Vagina (tissue), 2 donors: ENCODE results near the gene NR1I2. TPM values are rescaled to one million over a fixed set of nuclear protein-coding genes. Genes with fewer than 3 reads are reported as not detected.

ENCODE experiments used
- DNase-seq, 2 donors: peaks; one replicate each; pipeline ENCODE4 v3.0.0-alpha.2; 2017; ENCODE audit errors: extremely low spot score in 2 of 2
- H3K27ac ChIP-seq: fragments of 200-600 bp; sonication (generic); one replicate; pipeline ENCODE4 v1.5.1; 2019
- H3K27me3 ChIP-seq: fragments of 200-600 bp; sonication (generic); one replicate; pipeline ENCODE4 v1.5.1; 2019
- H3K36me3 ChIP-seq, 2 donors: fragments of 200-600 bp; sonication (generic); one replicate each; pipeline ENCODE4 v1.5.1; 2017 to 2019
- H3K4me1 ChIP-seq: fragments of 200-600 bp; sonication (generic); one replicate; pipeline ENCODE4 v1.5.1; 2019
- H3K4me3 ChIP-seq, 2 donors: fragments of 200-600 bp; sonication (generic); 1 replicate in 1 of 2; 2 replicates in 1 of 2; pipeline ENCODE4 v1.5.1; 2016 to 2019
- H3K9me3 ChIP-seq: fragments of 200-600 bp; sonication (generic); one replicate; pipeline ENCODE4 v1.5.1; 2019
- CTCF ChIP-seq, 3 experiments: fragments of 450-650 bp in 2 of 3; fragments of 200-600 bp in 1 of 3; sonication (generic) in 1 of 3; IDR thresholded peaks; one replicate each; pipeline ENCODE4 v1.5.1; 2017 to 2019; ENCODE audit warnings: antibody characterized with exemption in 3 of 3, mild to moderate bottlenecking in 2 of 3, moderate library complexity in 2 of 3
- POLR2A ChIP-seq, 2 donors: fragments of 450-650 bp; IDR thresholded peaks; one replicate each; pipeline ENCODE4 v1.6.1; 2017; ENCODE audit warnings: antibody characterized with exemption in 2 of 2, mild to moderate bottlenecking in 2 of 2, moderate library complexity in 2 of 2
- POLR2AphosphoS5 ChIP-seq, 2 donors: sonication (generic); formaldehyde crosslinking; IDR thresholded peaks; one replicate each; pipeline ENCODE4 v1.9.0; 2017; ENCODE audit warnings: antibody characterized with exemption in 2 of 2, mild to moderate bottlenecking in 2 of 2, low read depth in 1 of 2; ENCODE audit not compliant: insufficient read depth in 1 of 2
- intact Hi-C: fragments of 100-400 bp; cut with DNase I; formaldehyde crosslinking; loops from one replicate; pipeline ENCODE4 v1.15.1; 2023
- total RNA-seq: library from RNA; depleted of rRNA; stranded (reverse); fragments of >200 nt; gene quantifications from one replicate; pipeline ENCODE4 v1.2.3, GENCODE V29; 2016

The NR1I2 gene
- total RNA-seq, 1 donor from 2014 or later, result not detected

- no peak for TF ChIP-seq CTCF (IDR thresholded peaks at IDR 0.05)
- TF ChIP-seq POLR2A (IDR thresholded peaks at IDR 0.05), result no peak
- no peak for TF ChIP-seq POLR2AphosphoS5 (IDR thresholded peaks at IDR 0.05; ENCODE audit: insufficient read depth in 1 of 2, low read depth in 1 of 2)
- H3K36me3 ChIP-seq, result no peaks in the 10 kb centered on the region
- no peaks in the 10 kb centered on the region for H3K27me3 ChIP-seq
- no peak for DNase-seq
- no peak overlapping the region for H3K27ac ChIP-seq
- H3K4me1 ChIP-seq, result no peaks in the 10 kb centered on the region
- no peaks in the 10 kb centered on the region for H3K9me3 ChIP-seq
- no peak overlapping the region for H3K4me3 ChIP-seq
- intact Hi-C loops, result no loop called here
Measured at GRCh38 chr3:119767936-119768601, 13.8 kb upstream of the NR1I2 start.

- H3K4me3 ChIP-seq, result no peak overlapping the region
- H3K9me3 ChIP-seq, result no peaks in the 10 kb centered on the region
- DNase-seq, result no peak
- intact Hi-C loops, result no loop called here
- H3K36me3 ChIP-seq, result no peaks in the 10 kb centered on the region
- TF ChIP-seq POLR2A (IDR thresholded peaks at IDR 0.05) (no peak), CTCF (IDR thresholded peaks at IDR 0.05) (no peak), POLR2AphosphoS5 (IDR thresholded peaks at IDR 0.05; ENCODE audit: insufficient read depth in 1 of 2, low read depth in 1 of 2) (no peak)
- no peaks in the 10 kb centered on the region for H3K27me3 ChIP-seq
- H3K4me1 ChIP-seq, result no peaks in the 10 kb centered on the region
- no peak overlapping the region for H3K27ac ChIP-seq
Measured at GRCh38 chr3:119768668-119769393, 13.1 kb upstream of the NR1I2 start.

- H3K27me3 ChIP-seq, result no peaks in the 10 kb centered on the region
- no peaks in the 10 kb centered on the region for H3K36me3 ChIP-seq
- H3K27ac ChIP-seq, result no peak overlapping the region
- TF ChIP-seq CTCF (IDR thresholded peaks at IDR 0.05) (no peak), POLR2AphosphoS5 (IDR thresholded peaks at IDR 0.05; ENCODE audit: insufficient read depth in 1 of 2, low read depth in 1 of 2) (no peak), POLR2A (IDR thresholded peaks at IDR 0.05) (no peak)
- no peaks in the 10 kb centered on the region for H3K9me3 ChIP-seq
- DNase-seq, result no peak
- no peak overlapping the region for H3K4me3 ChIP-seq
- intact Hi-C loops, result no loop called here
- H3K4me1 ChIP-seq, result no peaks in the 10 kb centered on the region
Measured at GRCh38 chr3:119769394-119770149, 12.3 kb upstream of the NR1I2 start.

GRCh38 chr3:119774444-119774843 lies 7.5 kb upstream of the NR1I2 start:
- H3K9me3 ChIP-seq, result no peaks in the 10 kb centered on the region
- intact Hi-C loops, result no loop called here
- DNase-seq, result no peak
- H3K27ac ChIP-seq, result no peak overlapping the region
- H3K36me3 ChIP-seq, result no peaks in the 10 kb centered on the region
- no peaks in the 10 kb centered on the region for H3K27me3 ChIP-seq
- no peak overlapping the region for H3K4me3 ChIP-seq
- no peaks in the 10 kb centered on the region for H3K4me1 ChIP-seq
- TF ChIP-seq CTCF (IDR thresholded peaks at IDR 0.05) (no peak), POLR2A (IDR thresholded peaks at IDR 0.05) (no peak), POLR2AphosphoS5 (IDR thresholded peaks at IDR 0.05; ENCODE audit: insufficient read depth in 1 of 2, low read depth in 1 of 2) (no peak)
